Measurements from ENCODE around the gene ZNF285. TPM values are rescaled to one million over a fixed set of nuclear protein-coding genes. Genes with fewer than 3 reads are reported as not detected.
"Not testable (repeated sequence)": the region's sequence is repeated elsewhere in the genome, so short reads cannot be mapped to it uniquely, and the experiment has no call there.

Gene ZNF285
- total RNA-seq, 5 donors from 2014 or later (not counting 1 experiment from before 2014, with no cell fraction given) = 1.1 to 3.5 (median 1.7) TPM

DNA sequence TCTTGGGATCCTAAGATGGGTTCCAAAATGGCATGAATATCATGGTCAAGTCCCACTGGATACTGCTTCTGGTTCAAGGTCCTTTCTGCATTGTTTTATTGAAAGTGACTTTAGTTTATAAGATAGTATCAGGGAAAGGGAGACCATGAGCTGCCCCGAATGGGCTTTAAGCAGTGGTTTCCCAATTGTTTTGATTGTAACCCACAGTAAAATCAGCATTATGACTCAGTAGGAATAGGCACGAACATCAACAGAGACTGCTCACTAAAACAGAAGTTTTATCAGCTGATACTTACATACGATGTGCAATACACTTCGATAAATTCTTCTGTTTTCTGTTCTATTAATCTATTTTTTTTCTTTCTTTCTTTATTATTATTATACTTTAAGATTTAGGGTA lies 12.1 kb downstream of the ZNF285 start:
- H3K36me3 ChIP-seq (ENCODE audit: control insufficient read depth in 2 of 2, extremely low read depth in 1 of 2, insufficient read depth in 1 of 2, low read length in 1 of 2); H3K4me1 Mint-ChIP-seq; H3K4me1 ChIP-seq (ENCODE audit: control insufficient read depth in 1 of 2, extremely low read depth in 1 of 2, insufficient read depth in 2 of 2, low read length in 2 of 2); POLR2A ChIA-PET; H3K4me3 ChIP-seq (ENCODE audit: control insufficient read depth in 1 of 2, extremely low read depth in 1 of 2, low read length in 1 of 2); H3K27me3 Mint-ChIP-seq; H3K4me3 Mint-ChIP-seq; DNase-seq; H3K27ac ChIP-seq (ENCODE audit: low read length); ATAC-seq (replicated peaks in 1 of 4); H3K9me3 ChIP-seq; H3K27ac Mint-ChIP-seq; H3K27me3 ChIP-seq (replicated peaks in 1 of 2; ENCODE audit: control insufficient read depth in 2 of 2, extremely low read depth in 1 of 2, insufficient read depth in 2 of 2, low read length in 1 of 2): not testable (repeated sequence)
- peaks cover 26 to 68% (median 45%) of the 10 kb centered on the region in 3 donors for H3K9me3 Mint-ChIP-seq
- peaks cover 65% of the 10 kb centered on the region for H3K36me3 Mint-ChIP-seq
- CTCF ChIA-PET = interaction anchor here in 1 of 2 donors (0.6 kb wide), 1 partner anchor 178 kb away, joined by 3 read pairs; no protein-coding TSS in a partner anchor
- no CpG with 5 or more reads among the region's 4 CpGs for WGBS (ENCODE audit: insufficient coverage)

DNA sequence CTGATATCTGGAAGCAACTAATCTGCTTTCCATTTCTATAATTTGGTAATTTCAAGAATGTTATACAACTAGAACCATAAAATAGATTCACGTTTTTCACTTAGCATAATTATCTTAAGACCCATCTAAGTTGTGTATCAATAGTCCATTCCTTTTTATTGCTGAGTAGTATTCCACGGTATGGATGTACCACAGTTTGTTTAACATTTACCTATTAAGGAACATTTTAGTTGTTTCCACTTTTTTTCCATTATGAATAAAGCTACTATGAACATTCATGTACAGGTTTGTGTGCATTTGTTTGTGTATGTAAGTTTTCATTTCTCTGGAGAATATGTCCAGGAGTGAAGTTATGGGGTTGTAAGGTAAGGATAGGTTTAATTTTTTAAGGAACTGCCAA lies 26.6 kb downstream of the ZNF285 start:
- Mint-ChIP-seq H3K27ac (no peak overlapping the region), H3K4me1 (no peaks in the 10 kb centered on the region), H3K36me3 (peaks cover 11% of the 10 kb centered on the region), H3K9me3 (peaks cover 19 to 50% (median 48%) of the 10 kb centered on the region in 3 donors), H3K4me3 (no peak overlapping the region), H3K27me3 (no peaks in the 10 kb centered on the region)
- Histone ChIP-seq H3K9me3 (peaks cover 2% of the 10 kb centered on the region), H3K4me3 (ENCODE audit: control insufficient read depth in 1 of 2, extremely low read depth in 1 of 2, low read length in 1 of 2) (no peak overlapping the region), H3K27ac (ENCODE audit: low read length) (no peak overlapping the region), H3K4me1 (ENCODE audit: control insufficient read depth in 1 of 2, extremely low read depth in 1 of 2, insufficient read depth in 2 of 2, low read length in 2 of 2) (no peaks in the 10 kb centered on the region), H3K27me3 (replicated peaks in 1 of 2; ENCODE audit: control insufficient read depth in 2 of 2, extremely low read depth in 1 of 2, insufficient read depth in 2 of 2, low read length in 1 of 2) (no peaks in the 10 kb centered on the region), H3K36me3 (ENCODE audit: control insufficient read depth in 2 of 2, extremely low read depth in 1 of 2, insufficient read depth in 1 of 2, low read length in 1 of 2) (no peaks in the 10 kb centered on the region)
- DNase-seq = no peak
- WGBS (ENCODE audit: insufficient coverage) = no CpG with 5 or more reads among the region's 2 CpGs
- no peak for ATAC-seq (replicated peaks in 1 of 4)
- POLR2A ChIA-PET = no interaction called here
- CTCF ChIA-PET = no interaction called here

DNA sequence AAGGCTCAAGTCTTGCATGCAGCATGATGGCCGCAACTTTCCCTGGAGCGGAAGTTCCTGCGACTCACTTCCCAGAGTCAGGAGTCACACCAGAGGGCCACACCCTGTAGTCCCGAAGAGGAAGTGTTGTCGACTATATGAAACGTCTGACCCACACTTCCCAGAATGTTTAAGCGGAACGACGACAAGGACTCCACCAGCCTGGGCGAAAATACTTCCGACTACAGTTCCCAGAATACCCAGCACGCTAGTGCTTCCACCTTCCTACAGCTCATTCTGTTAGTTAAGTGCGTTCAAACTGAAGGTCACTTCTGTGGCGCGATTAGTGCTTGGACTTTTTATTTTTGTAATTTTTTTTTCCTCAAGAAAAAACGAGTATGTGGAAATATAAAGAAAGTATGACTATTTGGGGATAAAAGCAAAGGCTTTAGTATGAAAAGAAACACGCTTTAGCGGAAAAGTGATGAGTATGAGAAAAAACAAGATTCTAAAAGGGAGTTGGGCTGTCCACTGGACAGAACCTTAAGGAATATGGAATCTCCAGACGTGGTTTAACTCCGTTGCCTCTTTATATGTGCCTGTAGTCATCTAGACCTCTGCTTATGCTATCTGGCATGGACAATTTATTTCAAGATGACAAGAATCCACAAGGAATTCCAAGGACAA lies 29.5 kb downstream of the ZNF285 start:
- no peaks in the 10 kb centered on the region for H3K36me3 ChIP-seq (ENCODE audit: control insufficient read depth in 2 of 2, extremely low read depth in 1 of 2, insufficient read depth in 1 of 2, low read length in 1 of 2)
- no peaks in the 10 kb centered on the region for H3K4me1 Mint-ChIP-seq
- H3K4me3 Mint-ChIP-seq = no peak overlapping the region
- no peaks in the 10 kb centered on the region for H3K4me1 ChIP-seq (ENCODE audit: control insufficient read depth in 1 of 2, extremely low read depth in 1 of 2, insufficient read depth in 2 of 2, low read length in 2 of 2)
- peaks cover 2% of the 10 kb centered on the region for H3K9me3 ChIP-seq
- POLR2A ChIA-PET = no interaction called here
- CTCF ChIA-PET = no interaction called here
- H3K27me3 Mint-ChIP-seq = peaks cover 0 to 3% of the 10 kb centered on the region in 2 donors
- peaks cover 9% of the 10 kb centered on the region for H3K36me3 Mint-ChIP-seq
- 69% methylated on average over 14 of the region's 20 CpGs for WGBS (ENCODE audit: insufficient coverage)
- DNase-seq = no peak
- ATAC-seq (replicated peaks in 1 of 4) = no peak
- no peak overlapping the region for H3K4me3 ChIP-seq (ENCODE audit: control insufficient read depth in 1 of 2, extremely low read depth in 1 of 2, low read length in 1 of 2)
- no peaks in the 10 kb centered on the region for H3K27me3 ChIP-seq (replicated peaks in 1 of 2; ENCODE audit: control insufficient read depth in 2 of 2, extremely low read depth in 1 of 2, insufficient read depth in 2 of 2, low read length in 1 of 2)
- H3K9me3 Mint-ChIP-seq = peaks cover 23 to 58% (median 44%) of the 10 kb centered on the region in 3 donors
- no peak overlapping the region for H3K27ac ChIP-seq (ENCODE audit: low read length)
- no peak overlapping the region for H3K27ac Mint-ChIP-seq

DNA sequence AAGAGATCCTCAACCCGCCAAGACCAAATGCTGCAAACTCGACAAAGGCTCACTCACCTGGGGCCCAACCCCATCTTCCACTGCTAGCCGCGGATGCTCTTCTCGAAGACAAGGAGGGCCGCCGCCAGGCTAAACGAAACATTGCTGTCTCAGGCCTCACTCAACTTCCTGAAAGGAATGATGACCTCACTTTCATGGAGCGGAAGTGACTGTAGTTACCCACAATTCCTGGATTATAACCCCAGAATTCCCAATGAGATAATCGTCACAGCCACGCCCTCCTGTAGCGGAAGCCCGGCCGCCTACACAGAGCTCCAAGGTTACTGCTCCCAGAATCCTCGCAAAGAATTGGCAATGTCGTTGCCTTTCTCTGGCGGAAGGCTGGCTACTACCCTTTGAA lies 34.4 kb downstream of the ZNF285 start:
- H3K36me3 Mint-ChIP-seq = no peaks in the 10 kb centered on the region
- 70% methylated on average over 2 of the region's 17 CpGs for WGBS (ENCODE audit: insufficient coverage)

DNA sequence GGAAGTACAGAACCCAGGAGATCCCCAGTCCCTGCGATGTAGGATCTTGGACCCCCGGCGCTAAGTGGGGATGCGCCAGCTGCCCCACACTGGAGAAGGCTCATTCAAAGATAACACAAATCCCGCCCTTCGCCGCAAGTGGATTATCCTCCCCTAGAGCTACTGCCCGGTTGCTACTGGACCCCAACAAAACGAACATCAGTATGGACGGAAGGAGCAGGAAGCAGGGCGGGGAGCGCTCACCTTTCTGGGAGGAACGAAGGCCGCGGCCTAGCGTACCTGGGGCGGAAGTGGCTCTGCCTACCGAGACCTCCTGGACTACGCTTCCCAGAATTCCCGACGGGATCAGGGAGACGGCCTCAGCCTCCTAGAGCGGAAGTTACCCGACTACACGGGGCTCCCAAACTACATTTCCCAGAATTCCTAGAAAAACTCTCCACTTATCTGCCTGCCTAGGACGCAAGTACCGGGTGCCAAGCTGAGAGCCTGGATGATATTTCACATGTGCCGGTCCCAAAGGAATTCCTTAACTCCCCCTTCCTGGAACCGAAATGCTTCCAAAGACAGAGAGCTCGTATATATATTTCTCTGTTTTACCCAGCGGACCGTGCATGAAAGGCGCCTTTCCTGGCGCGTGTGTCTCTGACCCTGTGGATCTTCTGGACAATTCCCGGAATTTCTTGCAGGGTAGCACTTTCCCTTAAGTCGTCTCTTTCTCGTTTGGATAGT lies 44.9 kb downstream of the ZNF285 start, which contains the start of gene ZNF112:
Gene ZNF112 (minus strand): TSS at position 298 of the 729 bp plus-strand sequence. CDS start 16,141 bp downstream, outside the sequence.
- no peaks in the 10 kb centered on the region for H3K9me3 ChIP-seq
- ChIA-PET CTCF (no interaction called here), POLR2A (no interaction called here)
- peak in 6 of 35 experiments; percentile 0 to 8 (median 2) for DNase-seq
- H3K36me3 Mint-ChIP-seq = no peaks in the 10 kb centered on the region
- H3K36me3 ChIP-seq (ENCODE audit: control insufficient read depth in 2 of 2, extremely low read depth in 1 of 2, insufficient read depth in 1 of 2, low read length in 1 of 2) = no peaks in the 10 kb centered on the region
- H3K4me3 Mint-ChIP-seq = peak within 1 kb of the TSS; percentile 45 to 65 (median 47)
- H3K9me3 Mint-ChIP-seq = peaks cover 11 to 58% (median 55%) of the 10 kb centered on the region in 3 donors
- peaks cover 5 to 8% (median 5%) of the 10 kb centered on the region in 3 donors for H3K4me1 Mint-ChIP-seq
- H3K27me3 ChIP-seq (replicated peaks in 1 of 2; ENCODE audit: control insufficient read depth in 2 of 2, extremely low read depth in 1 of 2, insufficient read depth in 2 of 2, low read length in 1 of 2) = peaks cover 0 to 7% of the 10 kb centered on the region in 2 experiments
- H3K4me3 ChIP-seq (ENCODE audit: control insufficient read depth in 1 of 2, extremely low read depth in 1 of 2, low read length in 1 of 2) = peak within 1 kb of the TSS; percentile 10 to 62
- ATAC-seq (replicated peaks in 1 of 4) = peak in 1 of 4 experiments; percentile 48
- no peak within 1 kb of the TSS for H3K27ac Mint-ChIP-seq
- no peak within 1 kb of the TSS for H3K27ac ChIP-seq (ENCODE audit: low read length)
- no peaks in the 10 kb centered on the region for H3K4me1 ChIP-seq (ENCODE audit: control insufficient read depth in 1 of 2, extremely low read depth in 1 of 2, insufficient read depth in 2 of 2, low read length in 2 of 2)
- WGBS (ENCODE audit: insufficient coverage) = 15% methylated on average over 25 of the region's 38 CpGs
- H3K27me3 Mint-ChIP-seq = peaks cover 5 to 9% of the 10 kb centered on the region in 2 donors

More for the DNA sequence above, 34.4 kb downstream of the ZNF285 start:
- no peaks in the 10 kb centered on the region for H3K4me1 ChIP-seq (ENCODE audit: control insufficient read depth in 1 of 2, extremely low read depth in 1 of 2, insufficient read depth in 2 of 2, low read length in 2 of 2)
- no peak overlapping the region for H3K27ac ChIP-seq (ENCODE audit: low read length)
- ATAC-seq (replicated peaks in 1 of 4) (no peak), DNase-seq (no peak)
- no peak overlapping the region for H3K4me3 ChIP-seq (ENCODE audit: control insufficient read depth in 1 of 2, extremely low read depth in 1 of 2, low read length in 1 of 2)
- H3K27ac Mint-ChIP-seq = no peak overlapping the region
- H3K4me1 Mint-ChIP-seq = no peaks in the 10 kb centered on the region
- no peaks in the 10 kb centered on the region for H3K36me3 ChIP-seq (ENCODE audit: control insufficient read depth in 2 of 2, extremely low read depth in 1 of 2, insufficient read depth in 1 of 2, low read length in 1 of 2)
- H3K9me3 Mint-ChIP-seq = peaks cover 22 to 61% (median 32%) of the 10 kb centered on the region in 3 donors
- H3K27me3 Mint-ChIP-seq = peaks cover 0 to 3% of the 10 kb centered on the region in 2 donors
- H3K27me3 ChIP-seq (replicated peaks in 1 of 2; ENCODE audit: control insufficient read depth in 2 of 2, extremely low read depth in 1 of 2, insufficient read depth in 2 of 2, low read length in 1 of 2) = no peaks in the 10 kb centered on the region
- CTCF ChIA-PET = no interaction called here
- H3K9me3 ChIP-seq = no peaks in the 10 kb centered on the region
- H3K4me3 Mint-ChIP-seq = no peak overlapping the region
- POLR2A ChIA-PET = no interaction called here

DNA sequence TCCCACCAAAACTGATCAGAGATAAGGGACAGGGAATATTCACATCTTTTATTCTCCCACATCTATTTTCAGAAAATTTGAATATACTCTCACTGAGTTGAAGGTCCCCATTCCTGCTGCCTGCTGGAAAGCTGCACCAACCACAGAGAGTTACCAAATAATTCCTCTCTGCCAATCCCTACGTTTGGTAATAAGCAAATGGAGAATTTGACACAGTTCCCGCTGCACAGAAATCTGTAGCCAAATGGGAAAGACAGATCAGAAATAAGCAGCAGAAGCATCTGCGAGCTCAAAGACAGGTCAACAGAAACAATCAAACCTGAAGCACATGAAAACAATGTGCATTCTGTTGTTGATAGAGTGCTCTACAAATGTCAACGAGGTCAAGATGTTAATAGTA lies 54.9 kb downstream of the ZNF285 start:
- H3K36me3 ChIP-seq (ENCODE audit: control insufficient read depth in 2 of 2, extremely low read depth in 1 of 2, insufficient read depth in 1 of 2, low read length in 1 of 2) = no peaks in the 10 kb centered on the region
- no peak for DNase-seq
- no peak overlapping the region for H3K4me3 Mint-ChIP-seq
- POLR2A ChIA-PET = no interaction called here
- peaks cover 4% of the 10 kb centered on the region for H3K36me3 Mint-ChIP-seq
- ATAC-seq (replicated peaks in 1 of 4) = no peak
- peaks cover 0 to 2% of the 10 kb centered on the region in 2 donors for H3K27me3 Mint-ChIP-seq
- no peak overlapping the region for H3K27ac Mint-ChIP-seq
- no CpG with 5 or more reads among the region's 4 CpGs for WGBS (ENCODE audit: insufficient coverage)
- CTCF ChIA-PET = no interaction called here
- H3K4me3 ChIP-seq (ENCODE audit: control insufficient read depth in 1 of 2, extremely low read depth in 1 of 2, low read length in 1 of 2) = no peak overlapping the region
- no peaks in the 10 kb centered on the region for H3K4me1 ChIP-seq (ENCODE audit: control insufficient read depth in 1 of 2, extremely low read depth in 1 of 2, insufficient read depth in 2 of 2, low read length in 2 of 2)
- no peaks in the 10 kb centered on the region for H3K4me1 Mint-ChIP-seq
- H3K9me3 Mint-ChIP-seq = peaks cover 25 to 49% (median 28%) of the 10 kb centered on the region in 3 donors
- H3K9me3 ChIP-seq = peaks cover 2% of the 10 kb centered on the region
- H3K27ac ChIP-seq (ENCODE audit: low read length) = no peak overlapping the region
- H3K27me3 ChIP-seq (replicated peaks in 1 of 2; ENCODE audit: control insufficient read depth in 2 of 2, extremely low read depth in 1 of 2, insufficient read depth in 2 of 2, low read length in 1 of 2) = no peaks in the 10 kb centered on the region

Data from T-cell (primary cell).